HG03060 (cell line): ENCODE results near the gene ERCC6L.

Experiments
- ATAC-seq: cut with Tn5 transposase; IDR thresholded peaks from one replicate; pipeline ENCODE4 v1.9.1; 2021; ENCODE audit warnings: low read depth, moderate number of reproducible peaks; ENCODE audit not compliant: unreplicated experiment

Gene ERCC6L, protein sequence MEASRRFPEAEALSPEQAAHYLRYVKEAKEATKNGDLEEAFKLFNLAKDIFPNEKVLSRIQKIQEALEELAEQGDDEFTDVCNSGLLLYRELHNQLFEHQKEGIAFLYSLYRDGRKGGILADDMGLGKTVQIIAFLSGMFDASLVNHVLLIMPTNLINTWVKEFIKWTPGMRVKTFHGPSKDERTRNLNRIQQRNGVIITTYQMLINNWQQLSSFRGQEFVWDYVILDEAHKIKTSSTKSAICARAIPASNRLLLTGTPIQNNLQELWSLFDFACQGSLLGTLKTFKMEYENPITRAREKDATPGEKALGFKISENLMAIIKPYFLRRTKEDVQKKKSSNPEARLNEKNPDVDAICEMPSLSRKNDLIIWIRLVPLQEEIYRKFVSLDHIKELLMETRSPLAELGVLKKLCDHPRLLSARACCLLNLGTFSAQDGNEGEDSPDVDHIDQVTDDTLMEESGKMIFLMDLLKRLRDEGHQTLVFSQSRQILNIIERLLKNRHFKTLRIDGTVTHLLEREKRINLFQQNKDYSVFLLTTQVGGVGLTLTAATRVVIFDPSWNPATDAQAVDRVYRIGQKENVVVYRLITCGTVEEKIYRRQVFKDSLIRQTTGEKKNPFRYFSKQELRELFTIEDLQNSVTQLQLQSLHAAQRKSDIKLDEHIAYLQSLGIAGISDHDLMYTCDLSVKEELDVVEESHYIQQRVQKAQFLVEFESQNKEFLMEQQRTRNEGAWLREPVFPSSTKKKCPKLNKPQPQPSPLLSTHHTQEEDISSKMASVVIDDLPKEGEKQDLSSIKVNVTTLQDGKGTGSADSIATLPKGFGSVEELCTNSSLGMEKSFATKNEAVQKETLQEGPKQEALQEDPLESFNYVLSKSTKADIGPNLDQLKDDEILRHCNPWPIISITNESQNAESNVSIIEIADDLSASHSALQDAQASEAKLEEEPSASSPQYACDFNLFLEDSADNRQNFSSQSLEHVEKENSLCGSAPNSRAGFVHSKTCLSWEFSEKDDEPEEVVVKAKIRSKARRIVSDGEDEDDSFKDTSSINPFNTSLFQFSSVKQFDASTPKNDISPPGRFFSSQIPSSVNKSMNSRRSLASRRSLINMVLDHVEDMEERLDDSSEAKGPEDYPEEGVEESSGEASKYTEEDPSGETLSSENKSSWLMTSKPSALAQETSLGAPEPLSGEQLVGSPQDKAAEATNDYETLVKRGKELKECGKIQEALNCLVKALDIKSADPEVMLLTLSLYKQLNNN

DNA sequence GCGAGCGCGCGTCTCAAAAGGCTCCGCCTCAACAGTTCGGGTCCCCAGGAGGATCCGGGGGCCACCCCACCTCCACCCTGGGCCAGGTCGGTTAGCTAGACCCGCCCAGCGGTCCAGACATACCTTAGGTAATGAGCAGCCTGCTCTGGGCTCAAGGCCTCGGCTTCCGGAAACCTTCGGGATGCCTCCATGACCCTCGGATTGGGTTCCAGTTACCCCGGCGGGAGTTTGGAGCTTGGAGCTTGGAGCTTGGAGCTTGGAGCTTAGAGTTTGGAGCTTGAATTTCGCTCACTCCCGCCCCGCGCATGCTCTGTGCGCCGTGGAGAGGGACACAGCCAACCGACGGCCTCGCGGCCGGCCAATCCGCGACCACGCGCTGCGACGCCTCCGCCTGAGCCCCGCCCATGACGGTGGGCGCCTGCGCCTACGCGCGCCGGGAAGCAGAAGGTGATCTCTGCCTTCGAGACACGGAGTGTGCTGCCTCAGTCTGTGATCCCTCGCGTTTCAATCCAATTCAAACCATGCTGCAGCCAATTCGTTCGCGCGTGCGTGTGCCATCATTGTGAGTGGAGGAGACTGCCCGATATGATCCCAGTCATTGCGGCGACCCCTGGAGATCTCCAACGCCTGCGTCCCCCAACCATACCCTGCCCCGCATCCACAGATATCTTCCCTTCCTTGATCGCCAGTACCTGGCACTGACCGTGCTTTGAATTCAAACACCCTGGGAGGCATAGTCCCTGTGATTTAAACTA is at the start of gene ERCC6L:
TSS of gene ERCC6L (minus strand) at position 307 of the 755 bp plus-strand sequence. CDS start at position 191, 116 bp downstream.
- ATAC-seq = peak; percentile 89

DNA sequence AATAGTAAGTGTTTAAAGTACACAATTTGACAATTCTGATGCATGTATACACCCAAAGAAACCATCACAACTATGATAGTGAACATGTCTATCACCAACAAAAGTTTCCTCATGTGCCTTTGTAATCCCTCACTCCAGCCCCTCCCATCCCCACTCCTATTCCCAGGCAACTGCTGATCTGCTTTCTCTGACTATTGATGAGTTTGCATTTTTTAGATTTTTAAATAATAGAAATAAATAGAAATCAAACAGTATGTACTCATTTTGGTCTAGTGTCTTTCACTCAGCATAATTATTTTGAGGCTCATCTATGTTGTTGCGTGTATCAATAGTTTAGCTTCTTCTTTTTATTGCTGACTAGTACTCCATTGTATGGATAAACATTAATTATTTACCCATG is 43.5 kb upstream of the ERCC6L start:
- ATAC-seq = no peak

DNA sequence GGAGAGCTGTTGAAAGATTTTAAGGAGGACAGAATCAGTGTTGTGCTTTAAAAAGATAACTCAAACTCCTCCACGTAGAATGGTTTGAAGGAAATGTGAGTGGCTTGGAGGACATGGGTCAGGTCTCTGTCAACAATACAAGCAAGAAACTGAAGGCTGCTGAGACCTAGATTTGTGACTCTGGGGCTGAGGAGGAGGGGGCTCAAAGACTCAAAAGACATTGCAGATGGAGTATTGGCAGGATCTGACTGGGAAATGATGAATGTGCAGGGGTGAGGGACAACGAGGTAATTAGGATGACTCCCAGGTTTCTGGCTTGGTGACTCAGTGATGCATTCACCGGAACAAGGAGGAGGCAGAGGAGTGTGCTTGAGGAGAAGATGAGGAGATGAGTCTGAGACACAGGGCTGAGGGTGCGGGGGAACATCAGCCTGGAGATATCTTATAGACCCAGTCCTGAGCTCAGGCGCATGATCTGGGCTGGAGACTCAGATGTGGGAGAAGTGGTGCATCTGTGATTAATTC is 41.6 kb upstream of the ERCC6L start:
- no peak for ATAC-seq

DNA sequence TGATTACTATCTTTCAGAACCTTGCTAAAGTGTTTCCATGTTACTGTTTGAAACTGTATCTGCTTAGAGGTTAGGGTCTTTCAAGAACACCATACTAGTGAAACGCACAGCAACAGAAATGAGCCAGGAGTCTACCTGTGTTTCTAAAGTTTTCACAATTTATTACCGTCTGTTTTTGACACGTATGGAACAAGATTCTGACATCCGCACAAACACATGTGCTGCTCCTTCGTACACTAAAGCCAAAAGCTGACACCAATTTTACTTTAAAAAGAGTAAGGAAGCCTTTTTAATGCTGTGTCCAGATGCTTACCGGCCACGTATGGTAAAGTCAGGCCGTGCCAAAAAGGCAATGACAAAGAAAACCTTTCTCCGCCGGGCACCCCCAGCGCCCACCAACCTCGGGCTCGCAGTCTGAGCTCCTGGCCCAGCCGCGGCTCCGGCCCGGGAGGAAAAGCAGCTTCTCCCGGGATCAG is 37.7 kb upstream of the ERCC6L start:
- ATAC-seq = peak; percentile 11

DNA sequence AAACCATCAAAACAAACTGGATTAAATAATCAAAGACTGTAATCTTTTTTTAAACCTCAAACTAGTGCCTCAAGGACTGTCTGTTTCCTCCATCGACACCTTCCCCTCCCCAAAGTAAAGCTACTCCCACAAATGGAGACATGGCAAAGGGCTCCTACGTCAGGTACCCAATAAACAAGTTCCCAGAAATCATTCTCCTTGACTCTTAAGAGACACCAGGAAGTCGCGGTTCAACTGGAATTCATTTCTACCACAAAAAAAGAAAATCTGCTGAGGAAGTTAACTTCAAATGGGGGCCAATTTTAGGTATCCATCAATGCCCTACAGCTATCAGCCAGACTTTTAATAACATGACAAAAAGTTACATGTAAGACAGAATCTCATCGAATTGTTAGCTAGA is 35.7 kb upstream of the ERCC6L start:
- ATAC-seq = no peak

GRCh38 chrX:72273718-72274117 is 34.9 kb upstream of the ERCC6L start:
- no peak for ATAC-seq

GRCh38 chrX:72272868-72273267 is 34.0 kb upstream of the ERCC6L start:
- ATAC-seq = no peak

DNA sequence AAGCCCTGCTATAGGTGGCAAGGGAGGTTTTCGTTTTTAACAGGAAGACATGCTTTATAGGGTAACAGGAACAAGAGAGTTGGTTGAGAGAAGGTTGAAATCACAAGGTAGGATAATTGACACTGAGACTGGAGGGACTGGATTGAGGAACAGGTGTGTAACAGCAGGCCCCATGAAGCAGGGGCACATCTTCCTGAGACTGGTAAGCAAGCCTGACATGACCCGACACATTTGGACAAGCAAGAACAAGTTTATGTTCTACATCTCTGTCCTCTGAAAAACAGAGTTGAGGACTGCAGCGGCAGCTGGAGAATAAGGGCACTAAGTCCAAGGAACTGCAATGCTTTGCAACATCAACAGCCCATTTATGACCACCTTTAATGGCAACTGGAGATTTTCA is 33.0 kb upstream of the ERCC6L start:
- ATAC-seq = no peak

DNA sequence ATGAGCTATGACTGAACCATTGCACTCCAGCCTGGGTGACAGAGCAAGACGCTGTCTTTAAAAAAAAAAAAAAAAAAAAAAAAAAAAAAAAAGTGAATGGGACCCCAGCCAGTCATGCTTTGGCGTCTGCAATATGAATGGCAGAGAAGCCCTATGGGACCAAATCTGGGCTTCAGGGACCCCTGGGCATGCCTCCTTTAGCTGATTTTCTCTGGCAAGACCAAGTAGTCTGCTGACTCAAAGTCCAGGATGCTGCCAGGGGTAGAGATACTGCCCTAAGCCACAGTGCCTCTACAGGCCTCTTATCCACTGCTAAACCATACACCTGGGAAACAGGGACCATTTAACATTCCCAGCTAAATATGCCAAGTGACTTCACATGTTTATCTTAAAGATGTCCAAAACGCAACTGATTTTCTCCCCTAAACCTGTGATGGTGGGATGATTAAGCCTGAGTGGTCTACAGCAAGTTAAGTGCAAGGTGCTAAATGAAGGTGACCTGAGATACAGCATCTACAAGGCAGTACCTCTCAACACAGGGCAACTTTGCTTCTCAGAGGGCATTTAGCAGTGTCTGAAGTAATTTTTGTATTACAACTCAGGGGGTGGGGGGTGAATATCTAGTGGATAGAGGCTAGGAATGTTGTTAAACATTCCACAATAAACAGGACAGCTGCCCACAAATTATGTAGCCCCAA is 32.4 kb upstream of the ERCC6L start:
- no peak for ATAC-seq

DNA sequence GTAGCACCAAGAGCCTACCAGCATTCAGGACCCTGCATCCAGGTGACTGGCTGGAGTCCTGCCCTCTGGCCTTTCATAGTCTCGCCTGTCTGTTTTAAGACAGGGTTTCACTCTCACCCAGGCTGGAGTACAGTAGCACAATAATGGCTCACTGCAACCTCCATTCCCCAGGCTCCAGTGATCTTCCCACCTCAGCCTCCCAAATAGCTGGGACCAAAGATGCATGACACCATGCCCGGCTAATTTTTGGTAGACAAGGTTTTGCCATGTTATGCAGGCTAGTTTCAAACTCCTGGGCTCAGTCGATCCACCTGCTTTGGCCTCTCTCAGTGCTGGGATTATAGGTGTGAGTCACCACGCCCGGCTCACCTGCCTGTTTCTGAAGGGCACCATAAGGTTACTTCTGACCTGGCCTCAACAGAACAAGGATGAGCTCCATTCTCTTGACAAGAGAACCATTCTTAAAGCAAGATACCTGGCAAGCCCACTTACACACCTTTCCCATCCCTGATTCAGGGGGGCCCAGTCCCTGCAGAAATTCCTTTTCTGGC is 31.6 kb upstream of the ERCC6L start:
- no peak for ATAC-seq

DNA sequence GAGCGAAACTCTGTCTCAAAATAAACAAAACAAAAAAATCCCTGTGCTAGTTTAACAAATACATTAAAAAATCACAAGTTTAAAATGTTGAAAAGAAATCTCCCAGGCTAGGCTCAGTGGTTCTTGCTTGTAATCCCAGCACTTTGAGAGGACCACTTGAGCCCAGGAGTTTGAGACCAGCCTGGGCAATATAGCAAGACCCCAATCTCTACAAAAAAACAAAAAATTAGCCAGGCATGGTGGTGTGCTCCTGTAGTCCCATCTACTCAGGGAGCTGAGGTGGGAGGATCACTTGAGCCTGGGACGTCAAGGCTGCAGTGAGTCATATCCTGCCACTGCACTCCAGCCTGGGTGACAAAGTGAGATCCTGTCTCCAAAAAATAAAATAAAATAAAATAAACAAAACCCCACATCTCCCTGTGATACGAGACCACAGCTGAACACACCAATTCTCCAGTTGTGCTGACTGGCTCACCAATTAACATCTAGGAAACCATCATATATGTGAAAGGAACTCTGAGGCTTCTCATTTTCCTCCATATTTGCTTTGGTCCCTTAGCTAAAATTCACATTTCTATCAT is 30.9 kb upstream of the ERCC6L start:
- no peak for ATAC-seq

DNA sequence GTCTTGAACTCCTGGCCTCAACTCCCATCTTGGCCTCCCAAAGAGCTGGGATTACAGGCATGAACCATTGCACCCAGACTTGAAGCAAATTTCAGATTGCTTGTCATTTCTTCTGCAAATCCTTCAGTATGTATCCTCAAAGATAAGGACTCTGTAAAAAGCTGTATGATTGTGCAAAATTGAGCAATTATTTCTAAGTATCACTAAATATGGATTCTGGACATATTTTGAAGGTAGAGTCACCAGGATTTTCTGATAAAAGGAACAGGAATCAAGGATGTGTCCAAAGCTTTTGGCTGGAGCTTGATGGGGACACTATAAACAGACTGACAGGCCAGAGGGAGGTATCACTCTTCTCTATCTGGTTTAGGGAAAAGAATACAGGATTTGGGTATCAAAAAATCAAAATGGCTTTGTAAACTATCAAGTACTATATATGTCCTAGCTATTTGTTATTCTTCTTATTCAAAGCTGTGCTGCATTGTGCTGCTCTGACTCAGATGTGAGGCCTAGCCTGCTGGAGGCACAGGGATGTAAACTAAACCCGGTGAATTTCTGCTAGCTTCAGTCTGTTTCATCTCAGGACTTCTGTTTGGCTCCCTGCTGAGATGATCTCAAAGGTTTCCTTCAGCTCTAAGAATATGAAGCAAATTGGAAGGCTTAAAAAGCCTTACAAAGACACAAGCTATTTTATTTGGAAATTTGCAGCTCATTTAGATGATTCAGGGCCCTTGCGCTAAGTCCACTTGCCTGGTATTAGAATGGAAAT is 30.0 kb upstream of the ERCC6L start:
- no peak for ATAC-seq

GRCh38 chrX:72265263-72265662 is 26.4 kb upstream of the ERCC6L start:
- ATAC-seq = no peak

DNA sequence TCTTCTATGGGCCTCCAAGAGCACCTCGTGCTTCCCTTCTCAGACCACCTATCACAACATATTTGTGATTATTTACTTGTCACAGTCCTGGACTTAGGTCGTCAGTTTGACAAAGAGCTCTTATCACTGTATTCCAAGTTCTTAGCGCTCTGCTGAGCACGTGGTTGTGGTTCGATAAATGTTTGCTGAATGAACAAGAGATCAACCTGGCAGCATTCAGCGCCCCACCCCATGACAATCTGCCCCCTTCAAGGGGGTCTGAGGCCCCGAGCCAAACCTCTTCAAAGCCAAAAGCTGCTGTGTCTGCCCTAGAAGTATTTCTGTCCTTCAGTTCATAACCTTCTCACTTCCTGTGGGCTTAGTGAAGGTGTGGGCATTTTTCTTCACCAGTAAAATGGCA is 23.2 kb upstream of the ERCC6L start:
- no peak for ATAC-seq

DNA sequence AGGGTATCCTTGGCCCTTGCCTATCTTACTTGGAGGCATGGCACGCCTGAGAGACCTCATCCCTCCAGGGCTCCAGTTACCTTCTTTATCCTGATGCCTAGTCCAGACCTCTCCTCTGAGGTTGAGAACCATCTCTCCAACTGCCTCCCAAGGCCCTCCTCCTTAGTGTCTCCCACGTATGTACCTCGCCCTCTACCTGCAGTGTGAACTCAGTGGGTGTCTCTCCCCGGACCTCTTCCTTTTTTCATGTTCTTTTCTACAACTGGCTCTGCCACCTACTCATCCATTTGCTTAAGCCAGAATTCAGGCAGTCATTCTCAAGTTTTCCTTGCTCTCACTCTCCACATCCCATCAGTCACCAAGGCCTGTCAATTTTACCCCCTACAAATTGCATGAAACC is 21.6 kb upstream of the ERCC6L start:
- ATAC-seq = no peak

- ATAC-seq = no peak
Measured at GRCh38 chrX:72258174-72258573, 19.3 kb upstream of the ERCC6L start.

DNA sequence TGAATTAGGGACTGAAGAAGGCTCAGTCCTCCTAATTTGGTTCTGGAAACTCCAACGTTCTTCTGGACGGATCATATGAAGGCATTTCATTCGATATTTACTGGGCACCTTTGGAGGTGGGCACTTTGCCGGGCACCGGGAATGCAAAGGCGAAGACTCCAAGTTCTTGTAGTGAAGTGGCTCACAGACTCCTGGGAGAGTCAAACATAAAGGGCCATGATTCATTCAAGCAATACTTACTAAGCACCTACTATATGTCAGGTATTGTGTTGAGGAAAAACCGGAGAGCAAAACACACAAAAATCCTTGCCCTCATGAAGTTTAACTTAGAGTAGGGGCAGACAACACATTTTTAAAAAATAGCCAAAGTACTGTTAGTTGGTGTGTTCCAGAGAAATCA is 17.0 kb upstream of the ERCC6L start:
- no peak for ATAC-seq

DNA sequence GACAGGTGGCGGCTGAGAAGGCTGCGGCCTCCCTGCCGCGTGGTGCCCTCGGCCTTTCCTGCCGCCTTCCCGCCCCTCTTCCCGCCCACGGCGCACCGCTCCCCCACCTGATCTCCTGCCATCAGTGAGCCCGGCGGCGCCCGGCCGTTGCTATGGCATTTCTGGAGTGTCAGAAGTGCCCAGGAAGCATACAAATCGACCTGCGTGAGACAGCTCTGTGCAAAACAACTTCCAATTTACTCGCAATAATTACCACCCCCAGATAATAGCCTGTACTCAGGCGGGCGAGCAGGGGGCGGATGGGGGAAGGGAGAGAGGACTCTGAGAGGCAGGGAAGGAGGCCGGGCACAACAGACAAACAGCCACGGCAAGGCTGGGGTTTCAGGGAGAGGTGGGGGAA is 16.6 kb upstream of the ERCC6L start:
- ATAC-seq = no peak
